ENCODE data around the gene ZBTB33.

ZBTB33 gene

GRCh38 chrX:120269373-120270035 lies 18.9 kb downstream of the ZBTB33 start:
- no peaks in the 10 kb centered on the region for H3K27me3 ChIP-seq (ENCODE audit: control insufficient read depth, insufficient read depth, low read length)
- H3K4me3 ChIP-seq (ENCODE audit: low read length) = no peak overlapping the region
- H3K9ac ChIP-seq (ENCODE audit: low read depth, low read length) = no peak overlapping the region
- H3K36me3 ChIP-seq (ENCODE audit: insufficient read depth, low read length) = no peaks in the 10 kb centered on the region
- H3K9me3 ChIP-seq (replicated peaks; ENCODE audit: low read length) = no peaks in the 10 kb centered on the region
- H3K4me2 ChIP-seq (ENCODE audit: low read length) = no peak overlapping the region
- H3K4me1 ChIP-seq (ENCODE audit: control insufficient read depth, insufficient read depth, low read length) = no peaks in the 10 kb centered on the region

- H3K9me3 ChIP-seq (replicated peaks; ENCODE audit: low read length) = no peaks in the 10 kb centered on the region
- no peaks in the 10 kb centered on the region for H3K4me1 ChIP-seq (ENCODE audit: control insufficient read depth, insufficient read depth, low read length)
Measured at GRCh38 chrX:120270567-120270966, 20.0 kb downstream of the ZBTB33 start.

GRCh38 chrX:120271218-120271617 lies 20.6 kb downstream of the ZBTB33 start:
- H3K9ac ChIP-seq (ENCODE audit: low read depth, low read length) = no peak overlapping the region
- no peak overlapping the region for H3K4me3 ChIP-seq (ENCODE audit: low read length)
- H3K4me2 ChIP-seq (ENCODE audit: low read length) = no peak overlapping the region
- no peaks in the 10 kb centered on the region for H3K9me3 ChIP-seq (replicated peaks; ENCODE audit: low read length)
- no peaks in the 10 kb centered on the region for H3K36me3 ChIP-seq (ENCODE audit: insufficient read depth, low read length)
- no peaks in the 10 kb centered on the region for H3K4me1 ChIP-seq (ENCODE audit: control insufficient read depth, insufficient read depth, low read length)
- H3K27me3 ChIP-seq (ENCODE audit: control insufficient read depth, insufficient read depth, low read length) = no peaks in the 10 kb centered on the region

More at GRCh38 chrX:120270567-120270966, 20.0 kb downstream of the ZBTB33 start:
- Histone ChIP-seq H3K9ac (ENCODE audit: low read depth, low read length) (no peak overlapping the region), H3K4me3 (ENCODE audit: low read length) (no peak overlapping the region), H3K36me3 (ENCODE audit: insufficient read depth, low read length) (no peaks in the 10 kb centered on the region), H3K27me3 (ENCODE audit: control insufficient read depth, insufficient read depth, low read length) (no peaks in the 10 kb centered on the region), H3K4me2 (ENCODE audit: low read length) (no peak overlapping the region)

- H3K4me3 ChIP-seq (ENCODE audit: low read length) = no peak overlapping the region
- H3K9me3 ChIP-seq (replicated peaks; ENCODE audit: low read length) = no peaks in the 10 kb centered on the region
- no peaks in the 10 kb centered on the region for H3K36me3 ChIP-seq (ENCODE audit: insufficient read depth, low read length)
- H3K4me1 ChIP-seq (ENCODE audit: control insufficient read depth, insufficient read depth, low read length) = no peaks in the 10 kb centered on the region
- H3K27me3 ChIP-seq (ENCODE audit: control insufficient read depth, insufficient read depth, low read length) = no peaks in the 10 kb centered on the region
- no peak overlapping the region for H3K9ac ChIP-seq (ENCODE audit: low read depth, low read length)
- H3K4me2 ChIP-seq (ENCODE audit: low read length) = no peak overlapping the region
Measured at GRCh38 chrX:120274145-120274544, 23.5 kb downstream of the ZBTB33 start.

- Histone ChIP-seq H3K4me3 (ENCODE audit: low read length) (no peak overlapping the region), H3K4me2 (ENCODE audit: low read length) (no peak overlapping the region), H3K9ac (ENCODE audit: low read depth, low read length) (no peak overlapping the region)
Measured at GRCh38 chrX:120274958-120275357, 24.3 kb downstream of the ZBTB33 start.

GRCh38 chrX:120281021-120281624 lies 30.5 kb downstream of the ZBTB33 start:
- no peaks in the 10 kb centered on the region for H3K27me3 ChIP-seq (ENCODE audit: control insufficient read depth, insufficient read depth, low read length)
- H3K9me3 ChIP-seq (replicated peaks; ENCODE audit: low read length) = no peaks in the 10 kb centered on the region
- no peak overlapping the region for H3K4me3 ChIP-seq (ENCODE audit: low read length)
- H3K4me2 ChIP-seq (ENCODE audit: low read length) = no peak overlapping the region
- H3K9ac ChIP-seq (ENCODE audit: low read depth, low read length) = no peak overlapping the region
- no peaks in the 10 kb centered on the region for H3K4me1 ChIP-seq (ENCODE audit: control insufficient read depth, insufficient read depth, low read length)
- H3K36me3 ChIP-seq (ENCODE audit: insufficient read depth, low read length) = no peaks in the 10 kb centered on the region

More at GRCh38 chrX:120274958-120275357, 24.3 kb downstream of the ZBTB33 start:
- no peaks in the 10 kb centered on the region for H3K4me1 ChIP-seq (ENCODE audit: control insufficient read depth, insufficient read depth, low read length)
- H3K27me3 ChIP-seq (ENCODE audit: control insufficient read depth, insufficient read depth, low read length) = no peaks in the 10 kb centered on the region
- no peaks in the 10 kb centered on the region for H3K36me3 ChIP-seq (ENCODE audit: insufficient read depth, low read length)
- no peaks in the 10 kb centered on the region for H3K9me3 ChIP-seq (replicated peaks; ENCODE audit: low read length)

GRCh38 chrX:120281761-120282160 lies 31.1 kb downstream of the ZBTB33 start:
- Histone ChIP-seq H3K27me3 (ENCODE audit: control insufficient read depth, insufficient read depth, low read length) (no peaks in the 10 kb centered on the region), H3K4me3 (ENCODE audit: low read length) (no peak overlapping the region), H3K4me2 (ENCODE audit: low read length) (no peak overlapping the region)

GRCh38 chrX:120282697-120283096 lies 32.1 kb downstream of the ZBTB33 start:
- H3K9me3 ChIP-seq (replicated peaks; ENCODE audit: low read length) = no peaks in the 10 kb centered on the region
- no peaks in the 10 kb centered on the region for H3K27me3 ChIP-seq (ENCODE audit: control insufficient read depth, insufficient read depth, low read length)
- H3K4me1 ChIP-seq (ENCODE audit: control insufficient read depth, insufficient read depth, low read length) = no peaks in the 10 kb centered on the region
- no peaks in the 10 kb centered on the region for H3K36me3 ChIP-seq (ENCODE audit: insufficient read depth, low read length)
- H3K4me3 ChIP-seq (ENCODE audit: low read length) = no peak overlapping the region
- no peak overlapping the region for H3K9ac ChIP-seq (ENCODE audit: low read depth, low read length)
- no peak overlapping the region for H3K4me2 ChIP-seq (ENCODE audit: low read length)

More at GRCh38 chrX:120281761-120282160, 31.1 kb downstream of the ZBTB33 start:
- Histone ChIP-seq H3K36me3 (ENCODE audit: insufficient read depth, low read length) (no peaks in the 10 kb centered on the region), H3K4me1 (ENCODE audit: control insufficient read depth, insufficient read depth, low read length) (no peaks in the 10 kb centered on the region), H3K9me3 (replicated peaks; ENCODE audit: low read length) (no peaks in the 10 kb centered on the region), H3K9ac (ENCODE audit: low read depth, low read length) (no peak overlapping the region)

GRCh38 chrX:120286733-120287512 lies 36.3 kb downstream of the ZBTB33 start:
- Histone ChIP-seq H3K9ac (ENCODE audit: low read depth, low read length) (no peak overlapping the region), H3K9me3 (replicated peaks; ENCODE audit: low read length) (no peaks in the 10 kb centered on the region), H3K4me1 (ENCODE audit: control insufficient read depth, insufficient read depth, low read length) (no peaks in the 10 kb centered on the region), H3K36me3 (ENCODE audit: insufficient read depth, low read length) (no peaks in the 10 kb centered on the region), H3K4me3 (ENCODE audit: low read length) (no peak overlapping the region), H3K4me2 (ENCODE audit: low read length) (no peak overlapping the region), H3K27me3 (ENCODE audit: control insufficient read depth, insufficient read depth, low read length) (no peaks in the 10 kb centered on the region)

GRCh38 chrX:120287513-120288112 lies 37.0 kb downstream of the ZBTB33 start:
- H3K27me3 ChIP-seq (ENCODE audit: control insufficient read depth, insufficient read depth, low read length) = no peaks in the 10 kb centered on the region
- H3K9me3 ChIP-seq (replicated peaks; ENCODE audit: low read length) = no peaks in the 10 kb centered on the region
- H3K4me2 ChIP-seq (ENCODE audit: low read length) = no peak overlapping the region
- no peak overlapping the region for H3K9ac ChIP-seq (ENCODE audit: low read depth, low read length)
- H3K36me3 ChIP-seq (ENCODE audit: insufficient read depth, low read length) = no peaks in the 10 kb centered on the region
- H3K4me3 ChIP-seq (ENCODE audit: low read length) = no peak overlapping the region
- H3K4me1 ChIP-seq (ENCODE audit: control insufficient read depth, insufficient read depth, low read length) = no peaks in the 10 kb centered on the region

GRCh38 chrX:120290107-120290506 lies 39.5 kb downstream of the ZBTB33 start:
- Histone ChIP-seq H3K27me3 (ENCODE audit: control insufficient read depth, insufficient read depth, low read length) (peaks cover 3% of the 10 kb centered on the region), H3K4me2 (ENCODE audit: low read length) (no peak overlapping the region), H3K36me3 (ENCODE audit: insufficient read depth, low read length) (no peaks in the 10 kb centered on the region)

More at GRCh38 chrX:120290107-120290506, 39.5 kb downstream of the ZBTB33 start:
- no peaks in the 10 kb centered on the region for H3K4me1 ChIP-seq (ENCODE audit: control insufficient read depth, insufficient read depth, low read length)
- H3K9me3 ChIP-seq (replicated peaks; ENCODE audit: low read length) = no peaks in the 10 kb centered on the region
- H3K9ac ChIP-seq (ENCODE audit: low read depth, low read length) = no peak overlapping the region
- no peak overlapping the region for H3K4me3 ChIP-seq (ENCODE audit: low read length)
